CD4-positive, alpha-beta T cell treated with Interleukin-12 subunit alpha and Interleukin-12 subunit beta, for 1 hour (primary cell): ENCODE measurements around the gene PECR.
"Not testable (repeated sequence)": the region's sequence is repeated elsewhere in the genome, so short reads cannot be mapped to it uniquely, and the experiment has no call there.

Experiments
- DNase-seq: peaks from one replicate; pipeline ENCODE4 v3.0.0-alpha.2; 2020

PECR gene

GRCh38 chr2:216103213-216103612 lies 21.6 kb upstream of the PECR start:
- no peak for DNase-seq

GRCh38 chr2:216101109-216101508 lies 19.5 kb upstream of the PECR start:
- DNase-seq, result no peak

- no peak for DNase-seq
These were observed 17.1 kb upstream of the PECR start for GRCh38 chr2:216098421-216099334.

- DNase-seq, result no peak
These were observed 13.1 kb upstream of the PECR start for GRCh38 chr2:216094701-216095100.

GRCh38 chr2:216092646-216093045 lies 11.0 kb upstream of the PECR start:
- DNase-seq, result no peak

GRCh38 chr2:216090369-216090786 lies 8.8 kb upstream of the PECR start:
- no peak for DNase-seq

GRCh38 chr2:216086207-216086893 lies 4.7 kb upstream of the PECR start:
- DNase-seq, result no peak

- peak; percentile 34 for DNase-seq
These were observed 2.9 kb upstream of the PECR start for GRCh38 chr2:216084547-216084946.

- no peak for DNase-seq
These were observed 2.1 kb upstream of the PECR start for GRCh38 chr2:216083464-216084281.

- no peak for DNase-seq
These were observed 1.2 kb upstream of the PECR start for GRCh38 chr2:216082805-216083204.

- no peak for DNase-seq
These were observed 605 bp upstream of the PECR start for GRCh38 chr2:216082117-216082711.

GRCh38 chr2:216081012-216081411 lies 597 bp downstream of the PECR start:
- DNase-seq, result no peak

GRCh38 chr2:216080048-216080447 lies 1.6 kb downstream of the PECR start:
- not testable (repeated sequence) for DNase-seq

GRCh38 chr2:216078776-216079175 lies 2.8 kb downstream of the PECR start:
- no peak for DNase-seq

- no peak for DNase-seq
These were observed 5.8 kb downstream of the PECR start for GRCh38 chr2:216075510-216076485.

- DNase-seq, result no peak
These were observed 6.8 kb downstream of the PECR start for GRCh38 chr2:216074794-216075193.

GRCh38 chr2:216074380-216074779 lies 7.2 kb downstream of the PECR start:
- no peak for DNase-seq

GRCh38 chr2:216073773-216074172 lies 7.8 kb downstream of the PECR start:
- no peak for DNase-seq

- DNase-seq, result no peak
These were observed 9.1 kb downstream of the PECR start for GRCh38 chr2:216072473-216072872.

GRCh38 chr2:216071111-216071851 lies 10.3 kb downstream of the PECR start:
- DNase-seq, result no peak

- DNase-seq, result no peak
These were observed 11.4 kb downstream of the PECR start for GRCh38 chr2:216070195-216070594.
